AG09319 (cell line): ENCODE data around the gene CEACAM19.

Experiments used
- DNase-seq: peaks from one replicate; pipeline ENCODE4 v3.0.0-alpha.2; 2010; ENCODE audit warnings: low read depth; ENCODE audit errors: extremely low read depth
- CTCF ChIP-seq: IDR thresholded peaks from 2 replicates; pipeline ENCODE4 v1.5.1; 2011; ENCODE audit warnings: low read depth, mild to moderate bottlenecking, inconsistent platforms, low read length, moderate library complexity

CEACAM19 gene

GRCh38 chr19:44634785-44635184 is 36.5 kb upstream of the CEACAM19 start:
- no peak for TF ChIP-seq CTCF
- DNase-seq: no peak

GRCh38 chr19:44635581-44636438 is 35.5 kb upstream of the CEACAM19 start:
- DNase-seq: no peak
- TF ChIP-seq CTCF: no peak; the same call in 1 of the 2 replicates

GRCh38 chr19:44636439-44637389 is 34.6 kb upstream of the CEACAM19 start:
- no peak for DNase-seq
- TF ChIP-seq CTCF: no peak

GRCh38 chr19:44637390-44637764 is 33.9 kb upstream of the CEACAM19 start:
- no peak for DNase-seq
- no peak for TF ChIP-seq CTCF

GRCh38 chr19:44640518-44640917 is 30.8 kb upstream of the CEACAM19 start:
- TF ChIP-seq CTCF: no peak
- peak; percentile 58 for DNase-seq

- TF ChIP-seq CTCF: no peak
- no peak for DNase-seq
Measured at GRCh38 chr19:44641501-44642265, 29.6 kb upstream of the CEACAM19 start.
